AG09319 (cell line): Measurements from ENCODE around the gene RPUSD4.

Experiments used
- DNase-seq: peaks from one replicate; pipeline ENCODE4 v3.0.0-alpha.2; 2010; ENCODE audit warnings: low read depth; ENCODE audit errors: extremely low read depth
- CTCF ChIP-seq: IDR thresholded peaks from 2 replicates; pipeline ENCODE4 v1.5.1; 2011; ENCODE audit warnings: low read depth, mild to moderate bottlenecking, inconsistent platforms, low read length, moderate library complexity

The RPUSD4 gene

GRCh38 chr11:126246636-126247035, 35.2 kb upstream of the RPUSD4 start:
- TF ChIP-seq CTCF, result no peak
- no peak for DNase-seq

- no peak for DNase-seq
- TF ChIP-seq CTCF, result no peak
Observed at GRCh38 chr11:126233391-126233790, 21.9 kb upstream of the RPUSD4 start.

GRCh38 chr11:126232683-126233082, 21.2 kb upstream of the RPUSD4 start:
- DNase-seq, result no peak

GRCh38 chr11:126231725-126232459, 20.4 kb upstream of the RPUSD4 start:
- TF ChIP-seq CTCF, result no peak
- DNase-seq, result no peak

More at GRCh38 chr11:126232683-126233082, 21.2 kb upstream of the RPUSD4 start:
- TF ChIP-seq CTCF, result no peak

GRCh38 chr11:126229858-126230540, 18.5 kb upstream of the RPUSD4 start:
- no peak for DNase-seq
- TF ChIP-seq CTCF, result no peak

GRCh38 chr11:126226334-126227084, 15.1 kb upstream of the RPUSD4 start:
- DNase-seq, result no peak
- TF ChIP-seq CTCF, result no peak

GRCh38 chr11:126225295-126225665, 13.8 kb upstream of the RPUSD4 start:
- no peak for DNase-seq
- TF ChIP-seq CTCF, result no peak
